NCI-H526 (cell line): Measurements from ENCODE around the gene ITLN1.
A peak's percentile ranks its signal among the peaks of the same experiment; 100 is the strongest.
"Not testable (repeated sequence)": the region's sequence is repeated elsewhere in the genome, so short reads cannot be mapped to it uniquely, and the experiment has no call there.

Experiments
- DNase-seq, 2 experiments: peaks; one replicate each; lab custom pipeline; 2025; lab: John Stamatoyannopoulos, UW

Gene ITLN1

GRCh38 chr1:160885042-160885441, at the start of gene ITLN1:
Gene ITLN1 (minus strand): TSS chr1:160885180. CDS start chr1:160884877, 303 bp downstream.
- no peak for DNase-seq

- not testable (repeated sequence) for DNase-seq
These were observed 48.3 kb upstream of the ITLN1 start for GRCh38 chr1:160933305-160933704.

GRCh38 chr1:160925652-160926244, 40.8 kb upstream of the ITLN1 start:
- no peak for DNase-seq

- no peak for DNase-seq
These were observed 40.0 kb upstream of the ITLN1 start for GRCh38 chr1:160924791-160925651.

GRCh38 chr1:160916666-160917065, 31.7 kb upstream of the ITLN1 start:
- DNase-seq: no peak

- not testable (repeated sequence) for DNase-seq
These were observed 28.2 kb upstream of the ITLN1 start for GRCh38 chr1:160913229-160913628.

GRCh38 chr1:160911925-160912324, 26.9 kb upstream of the ITLN1 start:
- DNase-seq: no peak

- DNase-seq: no peak
These were observed 26.5 kb upstream of the ITLN1 start for GRCh38 chr1:160911441-160911840.

GRCh38 chr1:160910170-160910750, 25.3 kb upstream of the ITLN1 start:
- no peak for DNase-seq

GRCh38 chr1:160907976-160908375, 23.0 kb upstream of the ITLN1 start:
- no peak for DNase-seq

GRCh38 chr1:160905617-160905989, 20.6 kb upstream of the ITLN1 start:
- DNase-seq: no peak

- no peak for DNase-seq
These were observed 20.0 kb upstream of the ITLN1 start for GRCh38 chr1:160904783-160905616.

- DNase-seq: not testable (repeated sequence)
These were observed 17.3 kb upstream of the ITLN1 start for GRCh38 chr1:160902251-160902650.

GRCh38 chr1:160901768-160902167, 16.8 kb upstream of the ITLN1 start:
- DNase-seq: no peak

- not testable (repeated sequence) for DNase-seq
These were observed 15.7 kb upstream of the ITLN1 start for GRCh38 chr1:160900683-160901082.

GRCh38 chr1:160894368-160895135, 9.6 kb upstream of the ITLN1 start:
- DNase-seq: not testable (repeated sequence)

GRCh38 chr1:160891474-160891873, 6.5 kb upstream of the ITLN1 start:
- no peak for DNase-seq

GRCh38 chr1:160888926-160889325, 3.9 kb upstream of the ITLN1 start:
- DNase-seq: no peak

GRCh38 chr1:160887071-160887470, 2.1 kb upstream of the ITLN1 start:
- no peak for DNase-seq

GRCh38 chr1:160884579-160884978, 401 bp downstream of the ITLN1 start:
- DNase-seq: peak; percentile 22 to 47
